Trophoblast cell (in vitro differentiated cells and primary cell): ENCODE measurements around the gene FAM184A.
A peak's percentile ranks its signal among the peaks of the same experiment; 100 is the strongest.
"Not testable (repeated sequence)": the region's sequence is repeated elsewhere in the genome, so short reads cannot be mapped to it uniquely, and the experiment has no call there.

Source experiments
- DNase-seq, 2 donors: peaks; one replicate each; pipeline ENCODE4 v3.0.0-alpha.2; 2016
- H2AFZ ChIP-seq: 2 replicates; pipeline ENCODE4 v1.6.1; 2013; ENCODE audit warnings: low read length, moderate library complexity, mild to moderate bottlenecking; ENCODE audit not compliant: insufficient read depth, poor library complexity
- H2AK5ac ChIP-seq: 2 replicates; pipeline ENCODE4 v1.6.1; 2013; ENCODE audit warnings: mild to moderate bottlenecking, low read length
- H2BK120ac ChIP-seq: 2 replicates; pipeline ENCODE4 v1.6.1; 2013; ENCODE audit warnings: low read length, mild to moderate bottlenecking, moderate library complexity; ENCODE audit not compliant: insufficient read depth, poor library complexity
- H2BK12ac ChIP-seq: 2 replicates; pipeline ENCODE4 v1.6.1; 2013; ENCODE audit warnings: mild to moderate bottlenecking, low read length, moderate library complexity
- H2BK5ac ChIP-seq: 2 replicates; pipeline ENCODE4 v1.6.1; 2013; ENCODE audit warnings: low read length, low read depth, moderate library complexity, mild to moderate bottlenecking; ENCODE audit not compliant: poor library complexity
- H3K14ac ChIP-seq: 2 replicates; pipeline ENCODE4 v1.6.1; 2013; ENCODE audit warnings: mild to moderate bottlenecking, low read length
- H3K18ac ChIP-seq: 2 replicates; pipeline ENCODE4 v1.6.1; 2013; ENCODE audit warnings: mild to moderate bottlenecking, low read length
- H3K23ac ChIP-seq: 2 replicates; pipeline ENCODE4 v1.6.1; 2013; ENCODE audit warnings: low read length
- H3K27ac ChIP-seq: 2 replicates; pipeline ENCODE4 v1.5.1; 2013; ENCODE audit warnings: low read depth, mild to moderate bottlenecking, inconsistent platforms, low read length, moderate library complexity
- H3K27me3 ChIP-seq: 2 replicates; pipeline ENCODE4 v1.6.1; 2013; ENCODE audit warnings: inconsistent platforms, mild to moderate bottlenecking, low read length, moderate library complexity; ENCODE audit not compliant: insufficient read depth
- H3K36me3 ChIP-seq, 2 experiments: 1 replicate in 1 of 2; 2 replicates in 1 of 2; pipeline ENCODE4 v1.6.1; 2013; ENCODE audit warnings: low read length in 2 of 2, mild to moderate bottlenecking in 2 of 2, moderate library complexity in 1 of 2; ENCODE audit not compliant: insufficient read depth in 2 of 2, control insufficient read depth in 1 of 2
- H3K4ac ChIP-seq: 2 replicates; pipeline ENCODE4 v1.6.1; 2013; ENCODE audit warnings: low read depth, mild to moderate bottlenecking, low read length, moderate library complexity
- H3K4me1 ChIP-seq, 2 experiments: 1 replicate in 1 of 2; 2 replicates in 1 of 2; pipeline ENCODE4 v1.6.1; 2013; ENCODE audit warnings: low read length in 2 of 2, mild to moderate bottlenecking in 2 of 2, moderate library complexity in 1 of 2; ENCODE audit not compliant: insufficient read depth in 2 of 2, control insufficient read depth in 1 of 2
- H3K4me2 ChIP-seq: 2 replicates; pipeline ENCODE4 v1.6.1; 2013; ENCODE audit warnings: inconsistent platforms, mild to moderate bottlenecking, low read length, moderate library complexity
- H3K4me3 ChIP-seq: 2 replicates; pipeline ENCODE4 v1.5.1; 2013; ENCODE audit warnings: mild to moderate bottlenecking, low read depth, low read length, inconsistent platforms
- H3K79me1 ChIP-seq: one replicate; pipeline ENCODE4 v1.6.1; 2013; ENCODE audit warnings: low read length
- H3K79me2 ChIP-seq: 2 replicates; pipeline ENCODE4 v1.6.1; 2013; ENCODE audit warnings: low read length, mild to moderate bottlenecking; ENCODE audit not compliant: control insufficient read depth, insufficient read depth, poor library complexity
- H3K9ac ChIP-seq: 2 replicates; pipeline ENCODE4 v1.6.1; 2013; ENCODE audit warnings: mild to moderate bottlenecking, low read length
- H3K9me3 ChIP-seq: 2 replicates; pipeline ENCODE4 v1.6.1; 2013; ENCODE audit warnings: low read depth, mild to moderate bottlenecking, control low read depth, inconsistent platforms, low read length; ENCODE audit not compliant: insufficient read depth
- H4K12ac ChIP-seq: 2 replicates; pipeline ENCODE4 v1.6.1; 2013; ENCODE audit warnings: low read depth, mild to moderate bottlenecking, low read length, moderate library complexity
- H4K8ac ChIP-seq: 2 replicates; pipeline ENCODE4 v1.6.1; 2013; ENCODE audit warnings: low read depth, mild to moderate bottlenecking, low read length, moderate library complexity
- H4K91ac ChIP-seq: one replicate; pipeline ENCODE4 v1.6.1; 2013; ENCODE audit warnings: low read depth, mild to moderate bottlenecking, low read length, moderate library complexity
- WGBS: extraction: QIAGEN DNeasy Blood & Tissue Kit; methylation state at CpG from one replicate; pipeline ENCODE4 v1.1.7; 2013; ENCODE audit warnings: missing lambda C conversion rate; ENCODE audit not compliant: insufficient read length, insufficient coverage; ENCODE audit errors: extremely low coverage; 5-methylcytosine and 5-hydroxymethylcytosine counted together

Gene FAM184A

DNA sequence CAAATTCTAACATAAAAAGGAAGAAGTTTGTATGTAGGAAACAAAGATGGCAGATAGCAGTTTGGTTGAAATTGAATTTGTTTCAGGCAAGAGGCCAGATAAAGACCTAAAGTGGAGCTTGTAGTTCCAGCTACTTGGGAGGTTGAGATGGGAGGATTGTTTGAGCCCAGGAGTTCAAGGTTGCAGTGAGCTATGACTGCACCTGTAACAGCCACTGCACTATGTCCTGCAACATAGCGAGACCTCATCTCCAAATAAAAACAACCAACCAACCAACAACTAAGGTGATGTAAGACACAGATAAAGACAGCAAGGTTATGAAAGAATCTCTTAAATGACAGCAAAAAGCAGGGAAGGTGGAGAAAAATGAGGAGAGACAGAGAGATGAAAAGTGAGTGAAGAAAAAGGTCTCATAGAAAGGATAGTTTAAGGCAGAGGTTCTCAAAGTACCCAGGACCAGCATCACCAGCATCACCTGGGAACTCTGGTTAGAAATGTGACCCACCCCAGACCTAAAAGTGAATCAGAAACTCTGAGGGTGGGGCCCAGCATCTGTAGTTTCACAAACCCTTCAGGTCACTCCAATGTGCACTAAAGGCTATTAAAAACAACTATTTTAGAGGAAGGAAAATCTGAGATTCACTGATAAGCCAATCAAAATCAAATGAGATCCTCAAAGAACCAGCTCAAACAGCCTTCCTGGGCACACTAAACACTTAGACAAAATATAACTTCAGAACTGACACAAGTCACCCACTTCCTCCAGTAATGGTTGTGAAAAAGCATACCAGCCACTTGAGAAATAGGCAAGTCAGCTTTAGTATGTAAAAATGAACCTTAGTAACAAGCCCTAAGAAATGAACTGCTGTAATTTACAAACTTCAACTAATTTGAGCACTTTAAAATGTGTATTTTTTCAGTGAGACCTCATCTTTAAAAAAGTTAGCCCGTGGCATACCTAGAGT, 57.6 kb downstream of the FAM184A start:
- no CpG with 5 or more reads among the region's 2 CpGs for WGBS
- Histone ChIP-seq H3K79me2 (no peaks in the 10 kb centered on the region), H3K4me3 (no peak overlapping the region)

GRCh38 chr6:119015165-119015564, 63.3 kb downstream of the FAM184A start:
- H3K79me2 ChIP-seq: not testable (repeated sequence)

More for the DNA sequence above, 57.6 kb downstream of the FAM184A start:
- no peaks in the 10 kb centered on the region for H3K36me3 ChIP-seq
- H3K79me1 ChIP-seq: no peaks in the 10 kb centered on the region
- no peak overlapping the region for H2BK12ac ChIP-seq
- H4K91ac ChIP-seq: no peak overlapping the region
- DNase-seq: peak; percentile 14 to 46
- H4K8ac ChIP-seq: no peak overlapping the region
- H3K4ac ChIP-seq: no peak overlapping the region
- H2AFZ ChIP-seq: no peak overlapping the region
- no peak overlapping the region for H3K9ac ChIP-seq
- H4K12ac ChIP-seq: no peak overlapping the region
- no peak overlapping the region for H3K4me2 ChIP-seq
- no peak overlapping the region for H3K23ac ChIP-seq
- no peak overlapping the region for H2BK5ac ChIP-seq
- no peaks in the 10 kb centered on the region for H3K27me3 ChIP-seq
- H3K18ac ChIP-seq: no peak overlapping the region
- no peak overlapping the region for H3K27ac ChIP-seq
- no peak overlapping the region for H3K14ac ChIP-seq
- no peak overlapping the region for H2AK5ac ChIP-seq
- no peaks in the 10 kb centered on the region for H3K4me1 ChIP-seq
- no peak overlapping the region for H2BK120ac ChIP-seq
- no peaks in the 10 kb centered on the region for H3K9me3 ChIP-seq

GRCh38 chr6:119012521-119012920, 65.9 kb downstream of the FAM184A start:
- Histone ChIP-seq H2BK120ac (no peak overlapping the region), H3K23ac (no peak overlapping the region), H2BK12ac (no peak overlapping the region), H3K4me3 (no peak overlapping the region), H3K79me1 (no peaks in the 10 kb centered on the region), H2AK5ac (no peak overlapping the region), H3K4ac (no peak overlapping the region), H4K91ac (no peak overlapping the region), H3K36me3 (no peaks in the 10 kb centered on the region), H4K12ac (no peak overlapping the region), H3K4me2 (no peak overlapping the region), H3K4me1 (no peaks in the 10 kb centered on the region), H3K27me3 (no peaks in the 10 kb centered on the region), H3K14ac (no peak overlapping the region), H4K8ac (no peak overlapping the region), H3K79me2 (no peaks in the 10 kb centered on the region), H2AFZ (no peak overlapping the region), H3K9ac (no peak overlapping the region), H2BK5ac (no peak overlapping the region), H3K18ac (no peak overlapping the region), H3K9me3 (no peaks in the 10 kb centered on the region), H3K27ac (no peak overlapping the region)
- peak; percentile 7 to 40 for DNase-seq
- WGBS: no CpG with 5 or more reads among the region's 1 CpG

More at GRCh38 chr6:119015165-119015564, 63.3 kb downstream of the FAM184A start:
- H3K4ac ChIP-seq, H3K14ac ChIP-seq, DNase-seq, H3K9ac ChIP-seq, H4K91ac ChIP-seq, H3K4me1 ChIP-seq, H3K4me3 ChIP-seq, H3K9me3 ChIP-seq, H3K27me3 ChIP-seq, H2BK120ac ChIP-seq, H3K18ac ChIP-seq, H4K8ac ChIP-seq, H3K27ac ChIP-seq, H2BK5ac ChIP-seq, H3K79me1 ChIP-seq, H3K4me2 ChIP-seq, H2AFZ ChIP-seq, H3K23ac ChIP-seq, H2AK5ac ChIP-seq, H4K12ac ChIP-seq, H3K36me3 ChIP-seq, H2BK12ac ChIP-seq: not testable (repeated sequence)
- no CpG with 5 or more reads among the region's 22 CpGs for WGBS

DNA sequence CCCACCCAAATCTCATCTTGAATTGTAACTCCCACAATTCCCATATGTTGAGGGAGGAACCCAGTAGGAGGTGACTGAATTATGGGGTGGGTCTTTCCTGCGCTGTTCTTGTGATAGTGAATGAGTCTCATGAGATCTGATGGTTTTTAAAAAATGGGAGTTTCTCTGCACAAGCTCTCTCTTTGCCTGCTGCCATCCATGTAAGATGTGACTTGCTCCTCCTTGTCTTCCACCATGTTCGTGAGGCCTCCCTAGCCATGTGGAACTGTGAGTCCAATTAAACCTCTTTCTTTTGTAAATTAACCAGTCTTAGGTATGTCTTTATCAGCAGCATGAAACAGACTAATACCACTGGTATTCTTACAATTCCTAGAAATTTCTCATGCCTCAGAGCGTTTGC, 69.2 kb downstream of the FAM184A start:
- not testable (repeated sequence) for H3K4me1 ChIP-seq, H3K79me2 ChIP-seq, H3K4me2 ChIP-seq, H2BK120ac ChIP-seq, H3K4ac ChIP-seq, H2BK5ac ChIP-seq, H2AK5ac ChIP-seq, H2AFZ ChIP-seq, H3K4me3 ChIP-seq, H3K9ac ChIP-seq, H3K36me3 ChIP-seq, H3K23ac ChIP-seq, H3K14ac ChIP-seq, H3K27me3 ChIP-seq, H3K79me1 ChIP-seq, H4K91ac ChIP-seq, H4K12ac ChIP-seq, H3K27ac ChIP-seq, H3K9me3 ChIP-seq, H3K18ac ChIP-seq, H2BK12ac ChIP-seq, H4K8ac ChIP-seq
- peak in 1 of 2 donors; percentile 36 for DNase-seq
- no CpG with 5 or more reads among the region's 3 CpGs for WGBS
